Measurements from ENCODE around the gene USP1. TPM values are rescaled to one million over a fixed set of nuclear protein-coding genes. Genes with fewer than 3 reads are reported as not detected.

Gene USP1, protein sequence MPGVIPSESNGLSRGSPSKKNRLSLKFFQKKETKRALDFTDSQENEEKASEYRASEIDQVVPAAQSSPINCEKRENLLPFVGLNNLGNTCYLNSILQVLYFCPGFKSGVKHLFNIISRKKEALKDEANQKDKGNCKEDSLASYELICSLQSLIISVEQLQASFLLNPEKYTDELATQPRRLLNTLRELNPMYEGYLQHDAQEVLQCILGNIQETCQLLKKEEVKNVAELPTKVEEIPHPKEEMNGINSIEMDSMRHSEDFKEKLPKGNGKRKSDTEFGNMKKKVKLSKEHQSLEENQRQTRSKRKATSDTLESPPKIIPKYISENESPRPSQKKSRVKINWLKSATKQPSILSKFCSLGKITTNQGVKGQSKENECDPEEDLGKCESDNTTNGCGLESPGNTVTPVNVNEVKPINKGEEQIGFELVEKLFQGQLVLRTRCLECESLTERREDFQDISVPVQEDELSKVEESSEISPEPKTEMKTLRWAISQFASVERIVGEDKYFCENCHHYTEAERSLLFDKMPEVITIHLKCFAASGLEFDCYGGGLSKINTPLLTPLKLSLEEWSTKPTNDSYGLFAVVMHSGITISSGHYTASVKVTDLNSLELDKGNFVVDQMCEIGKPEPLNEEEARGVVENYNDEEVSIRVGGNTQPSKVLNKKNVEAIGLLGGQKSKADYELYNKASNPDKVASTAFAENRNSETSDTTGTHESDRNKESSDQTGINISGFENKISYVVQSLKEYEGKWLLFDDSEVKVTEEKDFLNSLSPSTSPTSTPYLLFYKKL
- polyA plus RNA-seq (2013, experiment 1 of 2), result 12.2 TPM
- polyA plus RNA-seq (2013, experiment 2 of 2), result 12.7 TPM

DNA sequence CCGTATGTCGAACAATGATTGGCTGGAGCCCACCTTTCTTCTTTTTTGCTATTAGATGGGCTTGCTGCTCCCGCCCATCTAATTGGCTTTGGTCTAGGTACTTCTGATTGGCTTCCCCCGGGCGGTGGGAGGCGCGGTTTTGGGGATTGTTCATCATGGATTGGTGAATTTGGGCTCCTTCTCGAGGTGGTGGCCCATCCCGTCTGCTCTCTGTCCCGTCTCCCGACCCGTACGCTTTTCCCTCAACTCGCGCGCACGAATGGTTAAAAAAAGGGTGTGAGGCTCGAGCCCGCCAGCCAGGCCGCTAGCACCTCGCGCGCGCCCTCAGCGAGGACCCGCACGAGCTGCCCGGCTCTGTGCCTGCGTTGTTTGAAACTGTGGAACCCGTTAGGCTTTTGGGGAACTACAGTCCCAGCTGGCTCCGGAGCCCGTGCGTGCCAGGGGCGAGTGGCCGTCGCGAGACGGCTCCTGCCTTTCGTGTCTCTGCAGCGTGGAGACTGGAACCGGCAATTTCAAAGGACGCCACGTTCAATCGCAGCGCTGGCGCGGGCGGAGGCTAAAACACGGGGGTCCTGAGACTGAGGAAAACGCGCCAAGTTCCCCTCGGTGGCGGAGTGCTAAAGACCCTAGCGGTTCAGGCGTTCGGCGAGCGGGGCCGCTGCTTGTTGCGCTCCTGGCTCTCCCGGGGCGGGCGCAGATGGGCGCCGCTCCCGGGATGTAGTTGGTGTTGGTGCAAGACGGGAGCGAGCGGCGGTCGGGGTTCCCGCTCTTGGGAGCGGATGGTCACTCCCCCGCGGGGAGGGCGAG lies at the start of gene USP1:
Gene USP1, plus strand, starts transcription at position 584 of the 807 bp plus-strand sequence. CDS start 2,819 bp downstream, outside the sequence.
- H3K9ac ChIP-seq (ENCODE audit: low read length), result peak within 1 kb of the TSS; percentile 98
- peak within 1 kb of the TSS; percentile 89 for H2AFZ ChIP-seq (ENCODE audit: low read depth, low read length)
- peak within 1 kb of the TSS in 1 of 2 experiments; percentile 93 for H3K14ac ChIP-seq (ENCODE audit: low read length in 2 of 2)
- peak within 1 kb of the TSS; percentile 75 to 94 for H3K4ac ChIP-seq (ENCODE audit: low read depth in 1 of 2, low read length in 2 of 2)
- no peaks in the 10 kb centered on the region for H3K79me1 ChIP-seq (replicated peaks; ENCODE audit: low read length, poor library complexity, severe bottlenecking)
- H4K8ac ChIP-seq (ENCODE audit: low read length), result peak within 1 kb of the TSS; percentile 99
- peaks cover 3% of the 10 kb centered on the region for H3K4me1 ChIP-seq (ENCODE audit: control insufficient read depth, insufficient read depth, low read depth, low read length)
- peak within 1 kb of the TSS; percentile 100 for H2BK5ac ChIP-seq (ENCODE audit: low read depth, low read length, poor library complexity, severe bottlenecking)
- peak within 1 kb of the TSS; percentile 100 for H3K27ac ChIP-seq (ENCODE audit: low read length, poor library complexity, severe bottlenecking)
- no peak within 1 kb of the TSS for H2AK5ac ChIP-seq (ENCODE audit: low read length, severe bottlenecking)
- peaks cover 4 to 5% of the 10 kb centered on the region in 2 experiments for H3K36me3 ChIP-seq (ENCODE audit: control insufficient read depth in 1 of 2, insufficient read depth in 2 of 2, low read depth in 1 of 2, low read length in 2 of 2)
- H3K27me3 ChIP-seq (ENCODE audit: control insufficient read depth in 1 of 2, insufficient read depth in 1 of 2, low read length in 2 of 2), result peaks cover 0 to under 1% of the 10 kb centered on the region in 2 experiments
- H3K4me2 ChIP-seq (ENCODE audit: low read length, poor library complexity, severe bottlenecking), result peak within 1 kb of the TSS; percentile 86
- peak within 1 kb of the TSS; percentile 72 to 87 for H3K23ac ChIP-seq (ENCODE audit: low read length in 2 of 2)
- WGBS, result under 1% methylated on average over 75 of the region's 76 CpGs
- H3K18ac ChIP-seq (ENCODE audit: low read depth in 1 of 2, low read length in 2 of 2), result peak within 1 kb of the TSS; percentile 95 to 99
- DNase-seq, result peak; percentile 100
- H4K91ac ChIP-seq (ENCODE audit: low read length), result peak within 1 kb of the TSS; percentile 93
- H3K9me3 ChIP-seq (ENCODE audit: control insufficient read depth, low read length), result no peaks in the 10 kb centered on the region
- peak within 1 kb of the TSS in 1 of 2 experiments; percentile 34 for H2BK12ac ChIP-seq (ENCODE audit: low read length in 2 of 2)
- H3K4me3 ChIP-seq (ENCODE audit: insufficient read depth in 1 of 2, low read depth in 1 of 2, low read length in 2 of 2), result peak within 1 kb of the TSS; percentile 89 to 92
- H2BK120ac ChIP-seq (ENCODE audit: low read depth, low read length), result peak within 1 kb of the TSS; percentile 94
- H2BK15ac ChIP-seq (ENCODE audit: low read depth, poor library complexity, severe bottlenecking), result peak within 1 kb of the TSS; percentile 93

DNA sequence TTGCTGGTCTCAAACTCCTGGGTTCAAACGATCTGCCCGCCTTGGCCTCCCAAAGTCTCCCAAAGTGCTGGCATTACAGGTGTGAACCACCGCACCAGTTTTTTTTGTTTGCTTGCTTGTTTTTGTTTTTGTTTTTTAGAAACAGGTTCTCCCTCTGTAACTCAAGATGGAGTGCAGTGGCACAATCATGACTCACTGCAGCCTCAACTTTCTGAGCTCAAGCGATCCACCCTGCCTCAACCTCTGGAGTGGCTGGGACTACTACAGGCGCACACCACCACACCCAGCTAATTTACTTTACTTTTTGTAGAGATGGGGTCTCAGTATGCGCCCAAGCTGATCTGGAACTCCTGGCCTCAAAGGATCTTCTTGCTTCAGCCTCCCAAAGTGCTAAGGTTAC lies 47.3 kb upstream of the USP1 start:
- Histone ChIP-seq H4K91ac (ENCODE audit: low read length) (no peak overlapping the region), H3K27me3 (ENCODE audit: control insufficient read depth in 1 of 2, insufficient read depth in 1 of 2, low read length in 2 of 2) (peaks cover 19 to 22% of the 10 kb centered on the region in 2 experiments), H2AK5ac (ENCODE audit: low read length, severe bottlenecking) (no peak overlapping the region), H3K4me2 (ENCODE audit: low read length, poor library complexity, severe bottlenecking) (no peak overlapping the region), H3K27ac (ENCODE audit: low read length, poor library complexity, severe bottlenecking) (no peak overlapping the region), H2BK120ac (ENCODE audit: low read depth, low read length) (no peak overlapping the region), H3K18ac (ENCODE audit: low read depth in 1 of 2, low read length in 2 of 2) (no peak overlapping the region), H3K23ac (ENCODE audit: low read length in 2 of 2) (no peak overlapping the region), H3K4me1 (ENCODE audit: control insufficient read depth, insufficient read depth, low read depth, low read length) (peaks cover 4% of the 10 kb centered on the region), H3K4me3 (ENCODE audit: insufficient read depth in 1 of 2, low read depth in 1 of 2, low read length in 2 of 2) (no peak overlapping the region), H2AFZ (ENCODE audit: low read depth, low read length) (no peak overlapping the region), H2BK15ac (ENCODE audit: low read depth, poor library complexity, severe bottlenecking) (no peak overlapping the region), H4K8ac (ENCODE audit: low read length) (no peak overlapping the region), H2BK5ac (ENCODE audit: low read depth, low read length, poor library complexity, severe bottlenecking) (no peak overlapping the region), H3K36me3 (ENCODE audit: control insufficient read depth in 1 of 2, insufficient read depth in 2 of 2, low read depth in 1 of 2, low read length in 2 of 2) (no peaks in the 10 kb centered on the region), H3K9me3 (ENCODE audit: control insufficient read depth, low read length) (no peaks in the 10 kb centered on the region), H3K9ac (ENCODE audit: low read length) (no peak overlapping the region), H3K4ac (ENCODE audit: low read depth in 1 of 2, low read length in 2 of 2) (no peak overlapping the region), H3K79me1 (replicated peaks; ENCODE audit: low read length, poor library complexity, severe bottlenecking) (no peaks in the 10 kb centered on the region), H3K14ac (ENCODE audit: low read length in 2 of 2) (no peak overlapping the region), H2BK12ac (ENCODE audit: low read length in 2 of 2) (no peak overlapping the region)
- 90% methylated on average over 3 of the region's 6 CpGs for WGBS
- DNase-seq, result no peak

DNA sequence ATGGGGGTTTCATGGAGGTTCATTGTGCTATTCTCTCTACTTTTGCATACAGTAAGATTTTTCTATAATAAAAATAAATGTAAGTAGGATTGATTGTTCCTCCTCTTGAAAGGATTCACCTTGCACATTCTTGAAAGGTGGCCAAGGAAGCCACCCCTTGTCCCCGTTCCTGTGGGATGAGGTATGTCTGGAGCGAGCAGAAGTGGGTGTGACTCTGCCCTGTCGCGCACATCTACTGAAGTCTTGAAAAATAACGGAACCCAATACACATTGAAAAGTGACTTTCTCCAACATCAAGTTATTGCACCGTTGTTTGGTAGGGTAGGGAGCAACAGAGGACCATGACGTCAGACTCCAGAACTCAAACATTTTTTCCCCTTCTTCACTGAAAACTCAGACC lies 46.8 kb upstream of the USP1 start:
- Histone ChIP-seq H2AFZ (ENCODE audit: low read depth, low read length) (no peak overlapping the region), H3K9ac (ENCODE audit: low read length) (no peak overlapping the region), H2BK5ac (ENCODE audit: low read depth, low read length, poor library complexity, severe bottlenecking) (no peak overlapping the region), H3K36me3 (ENCODE audit: control insufficient read depth in 1 of 2, insufficient read depth in 2 of 2, low read depth in 1 of 2, low read length in 2 of 2) (no peaks in the 10 kb centered on the region), H2BK15ac (ENCODE audit: low read depth, poor library complexity, severe bottlenecking) (no peak overlapping the region), H2BK120ac (ENCODE audit: low read depth, low read length) (no peak overlapping the region), H3K27me3 (ENCODE audit: control insufficient read depth in 1 of 2, insufficient read depth in 1 of 2, low read length in 2 of 2) (peaks cover 21 to 22% of the 10 kb centered on the region in 2 experiments), H3K23ac (ENCODE audit: low read length in 2 of 2) (no peak overlapping the region), H3K14ac (ENCODE audit: low read length in 2 of 2) (no peak overlapping the region), H3K9me3 (ENCODE audit: control insufficient read depth, low read length) (no peaks in the 10 kb centered on the region), H2AK5ac (ENCODE audit: low read length, severe bottlenecking) (no peak overlapping the region), H2BK12ac (ENCODE audit: low read length in 2 of 2) (no peak overlapping the region), H3K27ac (ENCODE audit: low read length, poor library complexity, severe bottlenecking) (no peak overlapping the region), H4K91ac (ENCODE audit: low read length) (no peak overlapping the region), H4K8ac (ENCODE audit: low read length) (no peak overlapping the region), H3K4me3 (ENCODE audit: insufficient read depth in 1 of 2, low read depth in 1 of 2, low read length in 2 of 2) (no peak overlapping the region), H3K79me1 (replicated peaks; ENCODE audit: low read length, poor library complexity, severe bottlenecking) (no peaks in the 10 kb centered on the region), H3K4ac (ENCODE audit: low read depth in 1 of 2, low read length in 2 of 2) (no peak overlapping the region), H3K18ac (ENCODE audit: low read depth in 1 of 2, low read length in 2 of 2) (no peak overlapping the region), H3K4me1 (ENCODE audit: control insufficient read depth, insufficient read depth, low read depth, low read length) (peaks cover 3% of the 10 kb centered on the region), H3K4me2 (ENCODE audit: low read length, poor library complexity, severe bottlenecking) (no peak overlapping the region)
- 88% methylated on average over 7 of the region's 7 CpGs for WGBS
- DNase-seq, result no peak
